ENCODE measurements around the gene OR5K1. TPM values are rescaled to one million over a fixed set of nuclear protein-coding genes. Genes with fewer than 3 reads are reported as not detected.

The OR5K1 gene
- total and polyA plus RNA-seq, 2 donors (not counting 1 experiment from before 2014, with no cell fraction given), result not detected

GRCh38 chr3:98482717-98483482, 19.9 kb downstream of the OR5K1 start:
- DNase-seq (ENCODE audit: low read depth in 2 of 2), result peak in 1 of 2 donors; percentile 0
- no peaks in the 10 kb centered on the region for H3K27me3 ChIP-seq (ENCODE audit: control insufficient read depth, insufficient read depth, low read length)
- no peaks in the 10 kb centered on the region for H3K36me3 ChIP-seq (ENCODE audit: control insufficient read depth, insufficient read depth, low read length)
- TF ChIP-seq, protein P1, sequence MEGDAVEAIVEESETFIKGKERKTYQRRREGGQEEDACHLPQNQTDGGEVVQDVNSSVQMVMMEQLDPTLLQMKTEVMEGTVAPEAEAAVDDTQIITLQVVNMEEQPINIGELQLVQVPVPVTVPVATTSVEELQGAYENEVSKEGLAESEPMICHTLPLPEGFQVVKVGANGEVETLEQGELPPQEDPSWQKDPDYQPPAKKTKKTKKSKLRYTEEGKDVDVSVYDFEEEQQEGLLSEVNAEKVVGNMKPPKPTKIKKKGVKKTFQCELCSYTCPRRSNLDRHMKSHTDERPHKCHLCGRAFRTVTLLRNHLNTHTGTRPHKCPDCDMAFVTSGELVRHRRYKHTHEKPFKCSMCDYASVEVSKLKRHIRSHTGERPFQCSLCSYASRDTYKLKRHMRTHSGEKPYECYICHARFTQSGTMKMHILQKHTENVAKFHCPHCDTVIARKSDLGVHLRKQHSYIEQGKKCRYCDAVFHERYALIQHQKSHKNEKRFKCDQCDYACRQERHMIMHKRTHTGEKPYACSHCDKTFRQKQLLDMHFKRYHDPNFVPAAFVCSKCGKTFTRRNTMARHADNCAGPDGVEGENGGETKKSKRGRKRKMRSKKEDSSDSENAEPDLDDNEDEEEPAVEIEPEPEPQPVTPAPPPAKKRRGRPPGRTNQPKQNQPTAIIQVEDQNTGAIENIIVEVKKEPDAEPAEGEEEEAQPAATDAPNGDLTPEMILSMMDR (conservative IDR thresholded peaks at IDR 0.05 in 1 of 2, IDR thresholded peaks at IDR 0.05 in 1 of 2; ENCODE audit: low read depth in 1 of 2, low read length in 2 of 2), result no peak
- TF ChIP-seq EZH2 (IDR thresholded peaks at IDR 0.05; ENCODE audit: low read length, missing control alignments), result no peak
- H3K27ac ChIP-seq (ENCODE audit: insufficient read depth, low read length), result no peak overlapping the region
- no peaks in the 10 kb centered on the region for H4K20me1 ChIP-seq (ENCODE audit: control insufficient read depth, extremely low read depth, insufficient read depth, low read length)
- H2AFZ ChIP-seq (ENCODE audit: low read length), result no peak overlapping the region
- H3K4me2 ChIP-seq (ENCODE audit: extremely low read depth, insufficient read depth, low read length), result no peak overlapping the region
- H3K4me3 ChIP-seq (replicated peaks in 1 of 4; ENCODE audit: control extremely low read depth in 1 of 4, insufficient read depth in 1 of 4, low read depth in 3 of 4, low read length in 4 of 4), result no peak overlapping the region
- H3K9ac ChIP-seq (ENCODE audit: insufficient read depth, low read length), result no peak overlapping the region
- no peaks in the 10 kb centered on the region for H3K9me3 ChIP-seq (ENCODE audit: control insufficient read depth, insufficient read depth, low read depth, low read length)
- no peaks in the 10 kb centered on the region for H3K79me2 ChIP-seq (ENCODE audit: control insufficient read depth, insufficient read depth, low read length)
- H3K4me1 ChIP-seq (ENCODE audit: control insufficient read depth, extremely low read depth, insufficient read depth, low read length), result no peaks in the 10 kb centered on the region

DNA sequence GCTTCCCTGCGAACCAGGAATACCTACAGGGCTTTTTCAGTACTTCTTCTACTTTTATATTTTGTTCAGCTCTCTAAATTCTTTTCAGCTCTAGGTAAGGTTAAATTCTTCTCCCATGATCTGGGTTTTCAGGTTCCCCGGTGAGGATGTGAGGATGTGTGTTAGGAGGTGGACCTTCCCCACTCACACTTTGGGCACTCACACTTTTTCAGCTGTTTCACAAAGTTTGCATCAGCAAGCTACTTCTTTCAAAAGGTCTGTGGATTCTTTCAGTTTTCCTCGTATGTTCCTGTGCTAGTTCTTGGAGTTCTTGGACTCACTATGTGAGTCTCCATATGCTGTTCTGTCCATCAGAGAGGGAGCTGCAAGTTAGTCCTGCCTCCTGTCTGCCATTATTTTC, 20.6 kb downstream of the OR5K1 start:
- H3K4me3 ChIP-seq (replicated peaks in 1 of 4; ENCODE audit: control extremely low read depth in 1 of 4, insufficient read depth in 1 of 4, low read depth in 3 of 4, low read length in 4 of 4), result no peak overlapping the region
- H3K27ac ChIP-seq (ENCODE audit: insufficient read depth, low read length), result no peak overlapping the region
- no peaks in the 10 kb centered on the region for H3K27me3 ChIP-seq (ENCODE audit: control insufficient read depth, insufficient read depth, low read length)
- H3K9me3 ChIP-seq (ENCODE audit: control insufficient read depth, insufficient read depth, low read depth, low read length), result no peaks in the 10 kb centered on the region
- TF ChIP-seq, protein P1 (conservative IDR thresholded peaks at IDR 0.05 in 1 of 2, IDR thresholded peaks at IDR 0.05 in 1 of 2; ENCODE audit: low read depth in 1 of 2, low read length in 2 of 2), result no peak
- no peak for TF ChIP-seq EZH2 (IDR thresholded peaks at IDR 0.05; ENCODE audit: low read length, missing control alignments)
- H3K79me2 ChIP-seq (ENCODE audit: control insufficient read depth, insufficient read depth, low read length), result no peaks in the 10 kb centered on the region
- no peaks in the 10 kb centered on the region for H3K36me3 ChIP-seq (ENCODE audit: control insufficient read depth, insufficient read depth, low read length)
- H2AFZ ChIP-seq (ENCODE audit: low read length), result no peak overlapping the region
- H3K9ac ChIP-seq (ENCODE audit: insufficient read depth, low read length), result no peak overlapping the region
- no peak for DNase-seq (ENCODE audit: low read depth in 2 of 2)
- no peak overlapping the region for H3K4me2 ChIP-seq (ENCODE audit: extremely low read depth, insufficient read depth, low read length)
- H4K20me1 ChIP-seq (ENCODE audit: control insufficient read depth, extremely low read depth, insufficient read depth, low read length), result no peaks in the 10 kb centered on the region
- no peaks in the 10 kb centered on the region for H3K4me1 ChIP-seq (ENCODE audit: control insufficient read depth, extremely low read depth, insufficient read depth, low read length)

GRCh38 chr3:98497381-98497780, 34.4 kb downstream of the OR5K1 start, which contains the start of gene OR5K2:
OR5K2 (plus strand) TSS chr3:98497681; CDS start chr3:98497681, 0 bp downstream.
- H3K9ac ChIP-seq (ENCODE audit: insufficient read depth, low read length), result no peak within 1 kb of the TSS
- H3K4me2 ChIP-seq (ENCODE audit: extremely low read depth, insufficient read depth, low read length), result no peak within 1 kb of the TSS
- H3K9me3 ChIP-seq (ENCODE audit: control insufficient read depth, insufficient read depth, low read depth, low read length), result no peaks in the 10 kb centered on the region
- H3K4me1 ChIP-seq (ENCODE audit: control insufficient read depth, extremely low read depth, insufficient read depth, low read length), result no peaks in the 10 kb centered on the region
- no peaks in the 10 kb centered on the region for H3K27me3 ChIP-seq (ENCODE audit: control insufficient read depth, insufficient read depth, low read length)
- H2AFZ ChIP-seq (ENCODE audit: low read length), result no peak within 1 kb of the TSS
- no peaks in the 10 kb centered on the region for H3K36me3 ChIP-seq (ENCODE audit: control insufficient read depth, insufficient read depth, low read length)
- TF ChIP-seq, protein P1 (conservative IDR thresholded peaks at IDR 0.05 in 1 of 2, IDR thresholded peaks at IDR 0.05 in 1 of 2; ENCODE audit: low read depth in 1 of 2, low read length in 2 of 2), result no peak
- peaks cover 1% of the 10 kb centered on the region for H4K20me1 ChIP-seq (ENCODE audit: control insufficient read depth, extremely low read depth, insufficient read depth, low read length)
- H3K4me3 ChIP-seq (replicated peaks in 1 of 4; ENCODE audit: control extremely low read depth in 1 of 4, insufficient read depth in 1 of 4, low read depth in 3 of 4, low read length in 4 of 4), result no peak within 1 kb of the TSS
- no peak within 1 kb of the TSS for H3K27ac ChIP-seq (ENCODE audit: insufficient read depth, low read length)
- no peaks in the 10 kb centered on the region for H3K79me2 ChIP-seq (ENCODE audit: control insufficient read depth, insufficient read depth, low read length)
- no peak for DNase-seq (ENCODE audit: low read depth in 2 of 2)
